Measurements from ENCODE around the gene ZNF831.

ZNF831 gene

GRCh38 chr20:59163631-59164530 is at the start of gene ZNF831:
TSS of gene ZNF831 (plus strand) at chr20:59163821. CDS start at chr20:59191020, 27,199 bp downstream.
- in situ Hi-C loops (cut with HindIII; ENCODE audit: low sequenced_read_pairs) = no loop called here

GRCh38 chr20:59117526-59117925 is 46.1 kb upstream of the ZNF831 start:
- in situ Hi-C loops (cut with HindIII; ENCODE audit: low sequenced_read_pairs) = no loop called here

GRCh38 chr20:59118855-59119254 is 44.8 kb upstream of the ZNF831 start:
- in situ Hi-C loops (cut with HindIII; ENCODE audit: low sequenced_read_pairs) = no loop called here

- in situ Hi-C loops (cut with HindIII; ENCODE audit: low sequenced_read_pairs) = no loop called here
These were observed 43.1 kb upstream of the ZNF831 start for GRCh38 chr20:59120491-59120890.

- in situ Hi-C loops (cut with HindIII; ENCODE audit: low sequenced_read_pairs) = no loop called here
These were observed 42.7 kb upstream of the ZNF831 start for GRCh38 chr20:59120919-59121318.

GRCh38 chr20:59121714-59122565 is 41.7 kb upstream of the ZNF831 start:
- in situ Hi-C loops (cut with HindIII; ENCODE audit: low sequenced_read_pairs) = no loop called here

GRCh38 chr20:59122566-59122919 is 41.1 kb upstream of the ZNF831 start:
- in situ Hi-C loops (cut with HindIII; ENCODE audit: low sequenced_read_pairs) = no loop called here

- in situ Hi-C loops (cut with HindIII; ENCODE audit: low sequenced_read_pairs) = no loop called here
These were observed 40.5 kb upstream of the ZNF831 start for GRCh38 chr20:59123011-59123677.

GRCh38 chr20:59123678-59124255 is 39.9 kb upstream of the ZNF831 start:
- in situ Hi-C loops (cut with HindIII; ENCODE audit: low sequenced_read_pairs) = no loop called here

GRCh38 chr20:59124296-59125029 is 39.2 kb upstream of the ZNF831 start:
- in situ Hi-C loops (cut with HindIII; ENCODE audit: low sequenced_read_pairs) = no loop called here

- in situ Hi-C loops (cut with HindIII; ENCODE audit: low sequenced_read_pairs) = no loop called here
These were observed 38.3 kb upstream of the ZNF831 start for GRCh38 chr20:59125332-59125731.

- in situ Hi-C loops (cut with HindIII; ENCODE audit: low sequenced_read_pairs) = no loop called here
These were observed 37.8 kb upstream of the ZNF831 start for GRCh38 chr20:59125836-59126235.

- in situ Hi-C loops (cut with HindIII; ENCODE audit: low sequenced_read_pairs) = no loop called here
These were observed 35.8 kb upstream of the ZNF831 start for GRCh38 chr20:59127839-59128238.

GRCh38 chr20:59131551-59132285 is 31.9 kb upstream of the ZNF831 start:
- in situ Hi-C loops (cut with HindIII; ENCODE audit: low sequenced_read_pairs) = no loop called here

GRCh38 chr20:59134182-59134581 is 29.4 kb upstream of the ZNF831 start:
- in situ Hi-C loops (cut with HindIII; ENCODE audit: low sequenced_read_pairs) = no loop called here

GRCh38 chr20:59135093-59135492 is 28.5 kb upstream of the ZNF831 start:
- in situ Hi-C loops (cut with HindIII; ENCODE audit: low sequenced_read_pairs) = no loop called here

GRCh38 chr20:59136027-59136426 is 27.6 kb upstream of the ZNF831 start:
- in situ Hi-C loops (cut with HindIII; ENCODE audit: low sequenced_read_pairs) = no loop called here

- in situ Hi-C loops (cut with HindIII; ENCODE audit: low sequenced_read_pairs) = no loop called here
These were observed 26.1 kb upstream of the ZNF831 start for GRCh38 chr20:59137532-59137931.

GRCh38 chr20:59138114-59138748 is 25.4 kb upstream of the ZNF831 start:
- in situ Hi-C loops (cut with HindIII; ENCODE audit: low sequenced_read_pairs) = no loop called here
